ENCODE results near the gene TH. TPM values are rescaled to one million over a fixed set of nuclear protein-coding genes. Genes with fewer than 3 reads are reported as not detected.

TH gene
- total RNA-seq, 1 donor from 2014 or later: not detected

Other genes starting within 250 kb of the TH start
- gene MRPL23, start 224.5 kb downstream of the TH start, total RNA-seq (ENCODE audit: insufficient read depth, low replicate concordance): 28.6 TPM
- gene H19, start 174.0 kb downstream of the TH start, total RNA-seq (ENCODE audit: insufficient read depth, low replicate concordance): 30,713 TPM
- 2,215 TPM for gene IGF2, start 32.4 kb downstream of the TH start, total RNA-seq (ENCODE audit: insufficient read depth, low replicate concordance)
- gene INS, start 10.6 kb downstream of the TH start, total RNA-seq (ENCODE audit: insufficient read depth, low replicate concordance): not detected
- gene ASCL2, start 98.8 kb upstream of the TH start, total RNA-seq (ENCODE audit: insufficient read depth, low replicate concordance): 2.4 TPM
- 0.96 TPM for gene C11orf21, start 130.1 kb upstream of the TH start, total RNA-seq (ENCODE audit: insufficient read depth, low replicate concordance)
- 1.7 TPM for gene TSPAN32, start 130.2 kb upstream of the TH start, total RNA-seq (ENCODE audit: insufficient read depth, low replicate concordance)
- gene CD81, start 205.5 kb upstream of the TH start, total RNA-seq (ENCODE audit: insufficient read depth, low replicate concordance): 160 TPM
- 17.6 TPM for gene TSSC4, start 228.9 kb upstream of the TH start, total RNA-seq (ENCODE audit: insufficient read depth, low replicate concordance)